Epidermal melanocyte (primary cell): Measurements from ENCODE around the gene FBXO42.
"Not testable (repeated sequence)": the region's sequence is repeated elsewhere in the genome, so short reads cannot be mapped to it uniquely, and the experiment has no call there.

Source experiments
- DNase-seq: peaks from one replicate; pipeline ENCODE4 v3.0.0; 2011; ENCODE audit warnings: low spot score; ENCODE audit not compliant: insufficient read length

The FBXO42 gene

GRCh38 chr1:16266411-16267118, 85.7 kb downstream of the FBXO42 start:
- no peak for DNase-seq

- no peak for DNase-seq
Measured at GRCh38 chr1:16262067-16262466, 90.2 kb downstream of the FBXO42 start.

- no peak for DNase-seq
Measured at GRCh38 chr1:16260814-16261213, 91.5 kb downstream of the FBXO42 start.

GRCh38 chr1:16258591-16259135, 93.6 kb downstream of the FBXO42 start:
- no peak for DNase-seq

GRCh38 chr1:16257968-16258367, 94.3 kb downstream of the FBXO42 start:
- DNase-seq: no peak

GRCh38 chr1:16257556-16257955, 94.7 kb downstream of the FBXO42 start:
- not testable (repeated sequence) for DNase-seq

- no peak for DNase-seq
Measured at GRCh38 chr1:16256478-16256877, 95.8 kb downstream of the FBXO42 start.

- no peak for DNase-seq
Measured at GRCh38 chr1:16254263-16254928, 97.9 kb downstream of the FBXO42 start.

GRCh38 chr1:16253332-16253922, 98.9 kb downstream of the FBXO42 start:
- DNase-seq: no peak

- DNase-seq: no peak
Measured at GRCh38 chr1:16252912-16253311, 99.4 kb downstream of the FBXO42 start.

GRCh38 chr1:16251381-16251780, 100.9 kb downstream of the FBXO42 start:
- DNase-seq: no peak

GRCh38 chr1:16250524-16251251, 101.6 kb downstream of the FBXO42 start:
- DNase-seq: no peak

- no peak for DNase-seq
Measured at GRCh38 chr1:16249596-16250241, 102.6 kb downstream of the FBXO42 start.

GRCh38 chr1:16248603-16249516, 103.4 kb downstream of the FBXO42 start:
- DNase-seq: no peak

- no peak for DNase-seq
Measured at GRCh38 chr1:16248007-16248436, 104.3 kb downstream of the FBXO42 start.

- no peak for DNase-seq
Measured at GRCh38 chr1:16247441-16247840, 104.8 kb downstream of the FBXO42 start.

GRCh38 chr1:16246961-16247360, 105.3 kb downstream of the FBXO42 start:
- DNase-seq: no peak

GRCh38 chr1:16246239-16246638, 106.0 kb downstream of the FBXO42 start:
- not testable (repeated sequence) for DNase-seq

GRCh38 chr1:16245476-16246196, 106.6 kb downstream of the FBXO42 start:
- no peak for DNase-seq
